GM19467 (cell line): Measurements from ENCODE around the gene PTPRT.

Experiments
- ATAC-seq: cut with Tn5 transposase; IDR thresholded peaks from one replicate; pipeline ENCODE4 v1.9.1; 2021; ENCODE audit warnings: mild to moderate bottlenecking, moderate library complexity; ENCODE audit not compliant: unreplicated experiment

Gene PTPRT

DNA sequence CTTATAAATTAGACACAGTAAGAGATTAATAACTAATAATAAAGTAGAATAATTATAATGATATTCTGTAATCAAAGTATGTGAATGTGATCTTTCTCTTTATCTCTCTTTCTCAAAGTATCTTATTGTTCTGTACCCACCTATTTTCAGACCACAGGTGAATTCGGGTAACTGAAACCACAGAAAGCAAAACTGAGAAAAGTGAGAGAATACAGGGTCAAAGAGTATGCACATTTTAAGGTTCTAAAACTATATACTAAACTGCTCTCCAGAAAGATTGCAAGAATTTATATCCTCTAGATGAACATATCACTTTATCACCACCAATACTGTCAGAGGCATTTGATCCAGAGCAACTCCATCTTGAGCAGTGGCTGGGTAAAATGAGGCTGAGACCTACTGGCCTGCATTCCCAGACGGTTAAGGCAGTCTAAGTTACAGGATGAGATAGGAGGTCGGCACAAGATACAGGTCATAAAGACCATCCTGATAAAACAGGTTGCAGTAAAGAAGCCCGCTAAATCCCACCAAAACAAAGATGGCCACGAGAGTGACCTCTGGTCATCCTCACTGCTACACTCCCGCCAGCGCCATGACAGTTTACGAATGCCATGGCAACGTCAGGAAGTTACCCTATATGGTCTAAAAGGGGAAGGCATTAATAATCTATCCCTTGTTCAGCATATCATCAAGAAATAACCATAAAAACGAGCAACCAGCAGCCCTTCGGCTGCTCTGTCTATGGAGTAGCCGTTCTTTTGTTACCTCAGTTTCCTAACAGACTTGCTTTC lies 211.3 kb downstream of the PTPRT start:
- no peak for ATAC-seq

DNA sequence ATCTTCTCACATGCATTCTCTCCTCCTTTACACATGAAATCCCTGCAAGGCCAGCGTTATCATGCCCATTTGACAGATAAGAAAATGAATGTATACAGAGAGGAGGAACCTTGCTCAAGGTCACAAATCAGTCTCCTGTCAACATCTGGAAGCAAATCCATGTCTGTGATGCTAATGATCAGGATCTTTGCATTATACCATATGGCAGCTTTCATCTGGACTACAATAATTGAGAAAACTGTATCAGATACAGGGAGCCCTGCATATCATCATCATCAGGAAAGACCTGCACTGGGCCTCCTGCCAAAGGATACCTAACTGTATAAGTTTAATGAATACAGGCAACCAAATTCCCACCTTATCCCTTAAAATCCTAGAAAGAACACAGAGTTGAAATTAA lies 213.7 kb downstream of the PTPRT start:
- ATAC-seq = no peak

DNA sequence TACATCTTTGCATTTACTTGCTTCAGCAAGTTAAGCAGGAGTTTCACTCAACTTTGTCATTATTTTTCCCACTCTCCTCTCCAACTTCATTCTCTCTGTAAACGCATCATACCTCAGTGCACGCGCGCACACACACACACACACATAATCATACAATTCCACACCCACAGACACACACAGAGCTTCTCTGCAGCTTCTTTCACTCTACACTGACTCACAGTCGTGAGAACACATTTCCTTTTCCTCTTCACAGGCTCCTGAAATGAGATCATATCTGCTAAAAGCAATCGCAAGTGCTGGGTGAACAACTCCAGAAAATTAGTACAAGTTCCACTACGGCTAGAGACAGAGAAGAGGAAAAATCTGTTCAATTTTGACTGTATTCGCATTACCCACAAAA lies 215.4 kb downstream of the PTPRT start:
- no peak for ATAC-seq

DNA sequence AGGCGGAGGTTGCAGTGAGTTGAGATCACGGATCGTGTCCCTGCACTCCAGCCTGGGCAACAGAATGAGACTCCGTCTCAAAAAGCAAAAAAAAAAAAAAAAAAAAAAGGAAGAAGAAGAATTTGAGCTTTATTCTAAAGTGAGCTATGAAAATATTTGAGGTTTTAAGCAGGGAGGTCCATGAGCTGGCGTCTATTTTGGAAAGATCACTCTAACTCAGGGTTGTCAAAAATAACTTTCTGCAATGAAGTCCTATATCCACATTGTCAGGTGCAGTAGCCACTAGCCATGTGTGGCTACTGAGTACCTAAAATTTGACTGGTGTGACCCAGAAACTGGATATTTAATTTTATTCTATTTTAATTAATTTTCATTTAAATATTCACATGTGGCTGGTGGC lies 217.1 kb downstream of the PTPRT start:
- no peak for ATAC-seq

DNA sequence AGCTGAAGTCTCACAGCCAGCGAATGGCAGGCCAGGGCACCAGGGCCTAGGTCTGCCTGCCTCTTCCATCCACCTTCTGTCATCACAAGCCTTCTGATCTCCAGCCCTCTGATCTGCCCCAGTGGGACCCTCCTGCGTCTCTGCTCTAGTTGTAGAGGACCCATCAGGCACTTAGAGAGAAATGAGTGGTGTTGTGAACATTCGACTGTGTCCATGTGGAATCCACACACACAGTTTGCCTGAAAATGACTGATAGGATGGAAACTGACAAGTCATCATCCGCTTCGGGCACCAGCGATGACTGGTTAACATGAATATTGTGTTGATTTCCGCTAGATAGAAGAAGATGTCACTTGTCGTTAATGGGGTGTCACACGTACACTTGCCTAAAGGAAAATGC lies 221.0 kb downstream of the PTPRT start:
- ATAC-seq = no peak

DNA sequence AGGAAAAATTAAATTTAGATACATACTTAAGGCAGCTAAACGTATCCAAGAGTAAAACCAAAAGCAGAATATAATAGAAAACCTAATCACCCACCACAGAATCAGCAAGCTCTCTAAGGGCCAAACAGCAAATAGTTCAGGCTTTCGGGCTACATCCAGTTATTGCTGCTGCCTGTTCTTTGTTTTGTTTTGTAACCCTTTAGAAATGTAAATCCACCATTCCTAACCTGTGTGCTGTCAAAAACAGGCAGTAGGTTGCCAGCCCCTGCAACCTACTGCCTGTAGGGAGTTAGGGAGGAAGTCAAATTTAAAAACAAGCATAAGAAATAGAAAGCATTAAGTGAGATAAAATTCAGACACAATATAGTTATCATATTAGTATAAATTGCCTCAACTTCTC lies 225.9 kb downstream of the PTPRT start:
- no peak for ATAC-seq

DNA sequence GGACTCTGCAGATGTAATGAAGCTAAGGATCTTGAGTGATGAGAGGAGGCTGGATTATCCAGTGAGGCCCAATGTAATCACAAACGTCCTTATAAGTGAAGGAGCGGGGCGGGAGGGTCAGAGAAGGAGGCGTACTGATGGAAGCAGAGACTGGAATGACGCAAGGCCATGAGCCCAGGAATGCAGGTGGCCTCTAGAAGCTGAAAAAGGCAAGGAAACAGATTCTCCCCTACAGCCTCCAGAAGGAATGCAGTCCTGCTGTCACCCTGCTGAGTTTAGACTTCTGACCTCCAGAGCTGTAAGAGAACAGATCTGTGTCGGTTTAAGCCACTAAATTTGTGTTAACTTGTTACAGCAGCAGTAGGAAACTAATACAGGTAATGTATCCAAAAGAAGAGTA lies 227.9 kb downstream of the PTPRT start:
- no peak for ATAC-seq

DNA sequence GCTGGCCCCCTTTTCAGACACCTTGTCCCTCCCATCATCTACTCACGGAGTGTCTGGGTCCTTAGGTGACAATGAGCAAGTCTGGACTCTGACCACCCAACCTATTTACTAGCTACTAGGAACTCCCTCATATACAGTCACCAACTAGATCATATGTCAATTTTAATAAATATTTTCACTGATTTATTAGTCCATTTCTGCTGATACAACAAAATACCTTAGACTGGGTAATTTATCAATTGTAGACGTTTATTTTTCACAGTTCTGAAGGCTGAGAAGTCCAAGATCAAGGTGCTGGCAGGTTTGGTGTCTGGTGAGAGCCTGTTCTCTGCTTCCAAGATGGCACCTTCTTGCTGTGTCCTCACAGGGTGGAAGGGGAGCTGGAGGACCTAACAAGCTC lies 229.7 kb downstream of the PTPRT start:
- ATAC-seq = no peak

DNA sequence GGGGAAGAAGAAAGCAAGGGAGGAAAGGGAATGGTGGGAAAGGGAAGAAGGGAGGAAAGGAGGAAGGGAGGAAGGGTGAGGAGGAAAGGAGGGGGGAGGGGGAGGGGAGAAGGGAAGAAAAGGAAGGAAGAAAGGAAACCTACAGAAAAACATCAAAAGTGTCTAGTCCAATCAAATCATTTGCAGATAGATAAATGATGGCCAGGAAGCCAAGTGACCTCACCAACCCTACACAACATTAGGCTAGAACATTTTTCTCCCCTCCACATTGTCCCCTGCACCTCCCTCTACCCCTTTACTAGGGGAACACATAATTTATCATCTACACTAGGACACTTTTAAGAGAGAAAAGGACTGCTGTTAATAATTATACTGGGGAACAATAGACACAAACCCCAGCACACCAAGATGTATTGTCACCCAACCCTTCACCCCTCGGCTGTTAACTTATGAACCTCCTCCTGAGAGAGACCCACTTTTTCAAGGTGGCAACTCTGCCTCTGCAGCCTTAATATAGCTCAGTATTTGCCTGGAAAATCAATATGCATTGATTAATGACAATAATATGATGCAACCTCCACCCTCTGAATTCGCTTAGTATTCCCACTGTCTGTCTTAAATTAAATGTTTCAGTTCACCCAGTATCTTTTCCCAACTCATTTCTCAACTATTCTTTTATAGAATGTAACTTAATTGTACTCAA lies 231.2 kb downstream of the PTPRT start:
- no peak for ATAC-seq

DNA sequence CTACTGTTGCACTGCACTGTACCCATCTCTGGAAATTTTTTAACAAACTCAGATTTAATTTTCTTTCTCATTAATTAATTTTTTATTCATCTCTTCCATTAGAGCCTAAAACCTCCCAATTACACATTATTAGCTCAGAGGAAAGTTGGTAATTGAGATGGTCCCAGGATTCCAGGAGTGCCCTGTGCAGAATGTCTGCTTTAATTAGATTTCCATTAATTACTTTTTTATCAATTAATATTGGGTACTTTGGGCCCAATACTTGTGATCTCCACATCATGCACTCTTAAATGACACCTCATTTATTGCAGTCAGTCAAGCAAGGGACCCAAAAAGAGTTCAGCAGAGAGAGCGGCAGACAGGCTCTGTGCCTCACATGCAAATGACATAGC lies 232.0 kb downstream of the PTPRT start:
- no peak for ATAC-seq

DNA sequence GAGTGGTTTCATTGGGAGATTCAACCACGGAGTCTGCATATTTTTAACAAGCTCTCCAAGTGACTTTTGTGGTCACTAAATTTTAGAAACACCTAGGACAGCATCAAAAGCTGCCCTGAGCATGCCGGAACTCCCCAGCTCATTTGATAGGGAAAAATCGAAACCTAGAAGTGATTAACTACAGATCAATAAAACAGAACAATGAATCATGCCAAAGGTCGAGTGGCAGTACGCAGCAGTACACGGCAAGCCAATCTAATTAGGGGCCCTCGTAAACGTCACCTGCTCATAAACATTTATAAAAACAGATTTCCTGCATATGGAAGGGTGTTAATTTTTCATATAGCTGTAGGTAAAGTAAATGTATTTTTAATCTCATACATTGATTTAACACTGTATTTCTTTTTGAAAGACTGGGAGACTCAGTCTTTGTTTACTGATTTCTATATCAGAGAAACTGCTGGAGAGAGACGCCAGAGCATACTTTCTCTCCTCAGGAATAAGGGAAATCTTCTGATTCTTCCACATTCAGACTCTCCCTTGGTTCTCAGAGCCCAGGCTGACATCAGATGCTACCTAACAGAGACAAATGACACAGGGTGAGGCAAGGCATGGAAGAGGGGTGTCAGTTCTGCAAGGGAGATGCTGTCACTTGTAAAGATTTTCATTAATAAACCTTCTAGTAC lies 232.5 kb downstream of the PTPRT start:
- ATAC-seq = no peak

DNA sequence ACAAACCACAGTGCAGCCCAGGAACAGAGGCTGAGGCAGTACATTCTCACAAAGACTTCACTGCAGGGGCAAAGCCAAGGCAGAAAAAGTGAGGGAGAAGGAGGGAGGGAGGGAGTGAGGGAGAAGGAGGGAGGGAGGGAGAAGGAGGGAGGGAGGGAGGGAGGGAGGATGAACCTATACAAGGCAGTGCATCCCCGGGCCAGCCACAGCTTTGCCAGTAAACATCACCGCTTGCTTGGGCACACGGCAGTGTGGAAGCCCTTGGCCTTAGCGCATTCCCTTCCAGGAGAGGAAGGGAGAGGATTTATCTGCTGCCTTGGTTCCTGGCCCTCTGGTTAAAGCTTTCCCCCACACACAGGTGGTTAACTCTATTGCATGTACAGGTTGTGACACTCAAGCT lies 234.0 kb downstream of the PTPRT start:
- no peak for ATAC-seq

DNA sequence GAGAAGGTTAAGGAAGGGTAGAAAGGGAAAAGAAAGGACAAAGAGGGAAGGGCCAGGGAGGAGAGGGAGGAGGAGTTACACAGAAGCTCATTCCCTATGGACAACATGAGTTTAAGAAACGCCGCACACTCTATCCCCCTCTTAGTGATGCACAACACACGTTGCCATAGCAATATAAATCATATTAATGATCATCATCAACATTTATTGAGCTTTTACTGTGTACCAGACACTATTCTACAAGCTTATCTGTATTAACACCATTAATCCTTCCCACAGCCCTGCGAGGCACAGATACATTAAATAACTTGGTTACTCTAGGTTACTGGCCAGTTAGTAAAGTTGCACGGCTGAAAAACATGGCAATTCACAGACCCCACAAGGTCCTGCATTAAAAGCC lies 234.8 kb downstream of the PTPRT start:
- no peak for ATAC-seq

DNA sequence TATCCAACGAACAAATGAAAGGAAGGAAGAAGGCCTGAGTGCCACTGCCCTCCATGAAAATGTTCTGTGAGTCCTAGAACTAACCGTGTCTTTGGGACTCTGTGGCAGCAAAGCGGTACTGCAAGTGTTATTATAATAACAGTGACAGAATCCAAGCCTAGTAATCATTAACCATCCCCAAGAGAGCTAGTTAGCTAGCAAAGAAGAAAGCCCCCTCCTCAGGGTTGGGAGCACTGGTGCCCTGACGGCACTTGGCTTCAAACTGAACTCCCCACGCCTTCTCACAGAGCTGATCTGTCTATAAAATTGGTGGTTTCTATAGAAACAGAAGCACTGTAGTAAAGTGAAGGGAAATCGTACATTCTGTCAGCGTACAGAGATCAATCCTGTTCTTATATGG lies 239.8 kb downstream of the PTPRT start:
- ATAC-seq = no peak

DNA sequence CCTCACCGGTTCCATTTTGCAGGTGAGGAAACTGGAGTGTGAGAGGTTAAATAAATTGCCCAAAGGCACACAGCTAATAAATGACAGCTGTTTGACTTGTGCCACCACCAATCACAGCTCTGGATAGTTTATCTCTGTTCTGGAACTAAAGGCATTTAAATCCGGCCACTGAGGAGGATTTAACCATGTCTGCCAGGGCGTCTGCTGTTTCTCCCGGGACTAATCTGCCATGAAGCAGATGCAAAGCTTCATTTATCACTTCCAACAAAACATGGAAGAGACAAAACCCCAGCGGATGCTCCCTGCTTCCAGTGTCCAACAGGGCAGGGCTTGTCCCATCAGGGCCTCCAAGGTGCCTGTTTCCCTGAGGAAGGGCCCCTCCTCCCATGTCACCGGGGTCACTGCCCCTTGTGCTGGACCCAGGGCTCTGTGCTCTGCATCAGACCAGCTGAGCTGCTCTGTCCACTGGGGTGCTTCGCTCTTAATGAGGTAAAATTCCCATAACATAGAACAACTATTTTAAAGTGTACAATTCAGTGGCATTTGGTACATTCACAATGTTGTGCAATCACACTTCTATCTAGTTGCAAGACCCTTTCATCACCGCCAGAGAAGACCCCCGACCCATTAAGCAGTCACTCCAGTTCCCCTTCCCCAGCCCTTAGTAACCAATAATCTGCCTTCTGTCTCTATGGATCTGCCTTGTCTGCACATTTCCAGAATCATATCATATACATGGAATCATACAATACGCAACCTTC lies 244.3 kb downstream of the PTPRT start:
- no peak for ATAC-seq

DNA sequence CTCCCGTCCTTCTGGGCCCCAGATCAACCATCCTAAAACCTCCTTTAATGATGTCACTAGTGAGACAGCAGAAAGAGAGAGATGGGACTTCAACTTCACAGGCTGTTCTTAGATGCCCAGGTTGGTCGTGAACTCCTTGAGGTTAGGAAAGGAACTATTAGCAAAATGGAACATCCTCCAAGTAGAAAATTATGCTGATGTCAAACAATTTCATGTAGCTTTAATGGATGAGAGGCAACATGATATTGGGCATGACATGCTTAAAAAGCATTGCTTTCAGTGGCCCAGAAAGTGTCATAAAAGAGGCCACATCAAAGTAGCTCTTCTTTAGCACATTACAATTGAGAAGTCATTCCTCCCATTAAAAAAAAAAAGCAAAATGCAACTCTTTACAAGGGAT lies 248.1 kb downstream of the PTPRT start:
- ATAC-seq = no peak

DNA sequence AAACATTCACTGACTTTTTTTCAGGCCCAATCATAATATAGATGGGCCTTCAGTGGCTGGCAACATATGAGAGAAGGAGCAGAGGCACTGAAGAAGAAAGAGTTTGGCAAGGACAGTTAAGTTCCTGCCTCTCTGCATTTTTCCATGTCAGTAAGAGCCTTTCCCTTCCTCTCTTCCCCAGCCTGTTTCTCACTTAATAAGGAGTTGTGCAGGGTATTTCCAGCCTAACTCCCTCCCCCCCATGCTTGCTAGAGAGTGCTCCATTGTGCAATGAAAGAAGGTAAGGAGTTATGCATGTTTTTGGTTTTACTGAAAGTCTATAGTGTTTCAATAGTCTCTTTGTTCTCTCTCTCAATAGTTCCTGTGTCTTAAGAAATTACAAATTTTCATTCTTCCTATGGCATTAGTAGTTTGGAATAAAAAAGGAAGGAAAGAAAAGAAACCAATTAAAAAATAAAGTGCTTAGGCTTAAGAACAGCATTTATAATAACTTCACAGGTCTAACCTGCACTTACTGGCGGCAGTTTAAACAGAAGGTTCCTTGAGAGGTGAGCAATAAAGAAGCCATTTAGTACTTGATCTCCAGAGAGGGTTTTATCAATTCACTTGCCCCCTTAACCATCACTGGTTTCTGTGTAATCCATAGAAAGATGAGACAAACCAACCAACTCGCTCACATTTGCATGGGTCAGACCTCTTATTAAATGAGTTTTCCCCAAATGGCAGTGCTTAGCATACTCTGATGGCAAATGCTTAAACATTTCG lies 251.1 kb downstream of the PTPRT start:
- ATAC-seq = no peak

DNA sequence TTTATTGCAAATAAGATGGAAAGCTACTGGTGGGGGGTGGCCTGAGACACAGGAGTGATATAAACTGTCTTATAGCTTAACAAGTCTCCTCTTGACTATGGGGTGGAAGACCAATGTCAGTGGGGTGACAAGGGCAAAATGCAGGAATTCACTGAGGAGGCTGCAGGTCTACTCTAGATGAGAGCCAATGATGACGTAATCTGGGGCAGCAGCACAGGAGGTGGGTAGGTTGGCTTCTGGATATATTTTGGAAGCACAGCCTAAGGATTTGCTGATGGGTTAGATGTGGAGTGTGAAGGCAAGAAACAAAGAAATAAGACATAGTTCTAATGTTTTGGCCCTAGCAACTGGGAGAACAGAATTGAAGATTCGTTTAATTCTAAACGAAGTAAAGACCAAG lies 253.2 kb downstream of the PTPRT start:
- ATAC-seq = no peak

DNA sequence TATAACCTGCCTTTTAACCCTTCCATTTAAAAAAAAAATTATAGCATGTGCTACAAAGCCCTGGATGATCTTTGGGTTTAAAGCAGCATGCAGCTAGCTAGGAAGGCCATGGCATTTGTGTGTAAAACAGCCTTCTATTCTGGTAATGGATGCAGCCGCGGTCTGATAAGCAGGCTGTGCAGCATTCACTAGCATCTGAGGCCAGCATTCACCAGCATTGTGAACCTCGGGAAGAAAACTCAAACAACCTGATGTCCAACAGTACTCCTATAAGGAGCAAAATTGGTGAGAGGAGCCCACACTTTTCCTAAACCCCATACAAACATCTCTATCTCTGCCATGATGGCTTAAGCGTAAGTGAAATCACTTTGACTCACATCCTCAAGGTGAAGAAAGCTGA lies 265.5 kb downstream of the PTPRT start:
- ATAC-seq = no peak

DNA sequence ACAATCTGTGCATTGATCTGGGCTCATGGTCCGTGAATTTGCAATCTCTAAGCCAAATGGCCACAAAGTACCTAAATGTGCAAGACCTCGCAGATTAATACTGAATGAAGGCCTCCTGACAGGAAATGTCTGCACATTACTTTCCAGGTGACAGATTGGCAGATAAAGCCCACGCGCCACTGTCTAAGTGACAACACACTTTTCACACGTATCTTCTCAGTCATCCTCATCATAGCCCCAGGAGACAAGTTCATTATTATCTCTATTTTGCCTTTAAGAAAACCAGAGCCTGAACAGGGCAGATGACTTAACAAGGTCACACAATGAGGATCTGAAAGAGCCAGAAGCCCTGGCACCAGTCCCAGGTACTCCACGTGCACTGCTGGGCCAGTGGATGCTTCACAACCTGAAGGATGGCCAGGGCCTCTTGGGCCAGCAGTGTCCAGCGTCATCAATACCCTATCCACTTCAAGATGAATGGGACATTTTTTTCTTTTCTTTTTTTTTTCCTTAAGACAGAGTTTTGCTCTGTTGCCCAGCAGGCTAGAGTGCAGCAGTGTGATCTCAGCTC lies 266.3 kb downstream of the PTPRT start:
- ATAC-seq = no peak
